ENCODE results near the gene ANKRD23.

Gene ANKRD23

DNA sequence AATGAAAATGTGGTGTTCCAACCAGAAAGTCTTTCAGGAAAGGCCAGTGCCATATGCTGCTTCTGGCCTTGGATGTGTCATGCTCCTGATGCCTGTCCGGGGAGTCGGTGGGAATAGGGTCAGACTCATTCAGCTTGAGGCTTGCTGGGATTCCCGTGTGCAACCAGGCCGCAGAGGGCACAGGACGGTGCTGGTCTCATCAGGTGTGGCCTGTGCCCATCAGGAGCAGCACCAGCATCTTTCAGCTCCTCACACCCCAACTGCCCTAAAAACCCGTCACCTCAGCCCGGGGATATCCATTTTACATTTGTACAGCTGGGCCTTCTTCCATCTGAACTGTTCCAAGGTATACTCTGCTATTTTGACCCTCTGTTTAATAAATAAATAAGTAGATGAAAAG lies 41.1 kb downstream of the ANKRD23 start:
- no peak overlapping the region for H3K14ac ChIP-seq (ENCODE audit: low read length in 2 of 2)
- no peaks in the 10 kb centered on the region for H3K9me3 ChIP-seq (ENCODE audit: control insufficient read depth, low read length)
- DNase-seq = no peak
- H3K36me3 ChIP-seq (ENCODE audit: control insufficient read depth in 1 of 2, insufficient read depth in 2 of 2, low read depth in 1 of 2, low read length in 2 of 2) = peaks cover 13 to 38% of the 10 kb centered on the region in 2 experiments
- no peak overlapping the region for H3K4me2 ChIP-seq (ENCODE audit: low read length, poor library complexity, severe bottlenecking)
- H2BK15ac ChIP-seq (ENCODE audit: low read depth, poor library complexity, severe bottlenecking) = no peak overlapping the region
- H4K91ac ChIP-seq (ENCODE audit: low read length) = no peak overlapping the region
- 91% methylated on average over 5 of the region's 7 CpGs for WGBS
- H3K27ac ChIP-seq (ENCODE audit: low read length, poor library complexity, severe bottlenecking) = no peak overlapping the region
- no peak overlapping the region for H4K8ac ChIP-seq (ENCODE audit: low read length)
- H3K9ac ChIP-seq (ENCODE audit: low read length) = no peak overlapping the region
- no peak overlapping the region for H2BK120ac ChIP-seq (ENCODE audit: low read depth, low read length)
- no peak overlapping the region for H3K4me3 ChIP-seq (ENCODE audit: insufficient read depth in 1 of 2, low read depth in 1 of 2, low read length in 2 of 2)
- no peak overlapping the region for H3K4ac ChIP-seq (ENCODE audit: low read depth in 1 of 2, low read length in 2 of 2)
- no peak overlapping the region for H2AK5ac ChIP-seq (ENCODE audit: low read length, severe bottlenecking)
- H2AFZ ChIP-seq (ENCODE audit: low read depth, low read length) = no peak overlapping the region
- no peaks in the 10 kb centered on the region for H3K27me3 ChIP-seq (ENCODE audit: control insufficient read depth in 1 of 2, insufficient read depth in 1 of 2, low read length in 2 of 2)
- peaks cover 9% of the 10 kb centered on the region for H3K4me1 ChIP-seq (ENCODE audit: control insufficient read depth, insufficient read depth, low read depth, low read length)
- H3K23ac ChIP-seq (ENCODE audit: low read length in 2 of 2) = no peak overlapping the region
- H2BK5ac ChIP-seq (ENCODE audit: low read depth, low read length, poor library complexity, severe bottlenecking) = no peak overlapping the region
- no peak overlapping the region for H2BK12ac ChIP-seq (ENCODE audit: low read length in 2 of 2)
- H3K79me1 ChIP-seq (replicated peaks; ENCODE audit: low read length, poor library complexity, severe bottlenecking) = no peaks in the 10 kb centered on the region
- H3K18ac ChIP-seq (ENCODE audit: low read depth in 1 of 2, low read length in 2 of 2) = no peak overlapping the region

DNA sequence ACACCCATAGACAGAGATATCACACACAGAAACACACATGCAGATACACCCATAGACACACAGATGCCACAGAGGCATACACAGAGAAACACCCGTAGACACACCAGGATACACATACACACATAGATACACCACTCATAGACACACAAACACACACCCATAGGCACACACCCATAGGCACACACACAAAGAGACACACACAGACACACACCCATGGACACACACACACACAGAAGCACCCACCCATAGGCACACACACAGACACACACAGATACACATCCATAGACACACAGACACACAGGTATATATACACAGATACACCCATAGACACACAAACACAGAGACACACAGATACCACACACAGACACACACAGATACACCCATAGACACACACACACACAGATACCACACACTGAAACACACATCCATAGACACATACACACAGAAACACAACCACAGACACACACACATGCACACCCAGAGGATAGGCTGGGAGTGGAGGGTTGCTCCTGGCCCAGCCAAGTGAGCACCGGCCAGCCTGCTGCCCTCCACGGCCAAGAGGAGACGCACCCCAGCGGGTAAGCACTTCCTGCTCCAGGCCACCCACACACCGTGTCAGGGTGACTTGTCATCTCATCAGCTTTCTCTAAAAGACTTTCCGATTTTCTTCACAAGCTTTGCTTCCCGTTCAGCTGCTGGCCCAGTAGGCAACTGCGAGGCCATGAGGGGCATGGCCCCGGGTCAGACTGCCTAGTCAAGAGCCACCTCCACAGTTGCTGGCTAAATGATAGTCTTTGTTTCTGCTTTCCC lies 41.8 kb downstream of the ANKRD23 start:
- no peak overlapping the region for H2BK120ac ChIP-seq (ENCODE audit: low read depth, low read length)
- WGBS = 89% methylated on average over 10 of the region's 10 CpGs
- no peaks in the 10 kb centered on the region for H3K79me1 ChIP-seq (replicated peaks; ENCODE audit: low read length, poor library complexity, severe bottlenecking)
- H3K23ac ChIP-seq (ENCODE audit: low read length in 2 of 2) = no peak overlapping the region
- H2AK5ac ChIP-seq (ENCODE audit: low read length, severe bottlenecking) = no peak overlapping the region
- peaks cover 13 to 42% of the 10 kb centered on the region in 2 experiments for H3K36me3 ChIP-seq (ENCODE audit: control insufficient read depth in 1 of 2, insufficient read depth in 2 of 2, low read depth in 1 of 2, low read length in 2 of 2)
- no peak overlapping the region for H3K4me3 ChIP-seq (ENCODE audit: insufficient read depth in 1 of 2, low read depth in 1 of 2, low read length in 2 of 2)
- H2BK15ac ChIP-seq (ENCODE audit: low read depth, poor library complexity, severe bottlenecking) = no peak overlapping the region
- no peaks in the 10 kb centered on the region for H3K9me3 ChIP-seq (ENCODE audit: control insufficient read depth, low read length)
- no peak overlapping the region for H2AFZ ChIP-seq (ENCODE audit: low read depth, low read length)
- no peak overlapping the region for H2BK12ac ChIP-seq (ENCODE audit: low read length in 2 of 2)
- H3K9ac ChIP-seq (ENCODE audit: low read length) = no peak overlapping the region
- peaks cover 9% of the 10 kb centered on the region for H3K4me1 ChIP-seq (ENCODE audit: control insufficient read depth, insufficient read depth, low read depth, low read length)
- H3K4ac ChIP-seq (ENCODE audit: low read depth in 1 of 2, low read length in 2 of 2) = no peak overlapping the region
- H4K91ac ChIP-seq (ENCODE audit: low read length) = no peak overlapping the region
- H4K8ac ChIP-seq (ENCODE audit: low read length) = no peak overlapping the region
- no peak overlapping the region for H3K18ac ChIP-seq (ENCODE audit: low read depth in 1 of 2, low read length in 2 of 2)
- H2BK5ac ChIP-seq (ENCODE audit: low read depth, low read length, poor library complexity, severe bottlenecking) = no peak overlapping the region
- H3K27me3 ChIP-seq (ENCODE audit: control insufficient read depth in 1 of 2, insufficient read depth in 1 of 2, low read length in 2 of 2) = no peaks in the 10 kb centered on the region
- H3K27ac ChIP-seq (ENCODE audit: low read length, poor library complexity, severe bottlenecking) = no peak overlapping the region
- DNase-seq = no peak
- H3K14ac ChIP-seq (ENCODE audit: low read length in 2 of 2) = no peak overlapping the region
- H3K4me2 ChIP-seq (ENCODE audit: low read length, poor library complexity, severe bottlenecking) = no peak overlapping the region

DNA sequence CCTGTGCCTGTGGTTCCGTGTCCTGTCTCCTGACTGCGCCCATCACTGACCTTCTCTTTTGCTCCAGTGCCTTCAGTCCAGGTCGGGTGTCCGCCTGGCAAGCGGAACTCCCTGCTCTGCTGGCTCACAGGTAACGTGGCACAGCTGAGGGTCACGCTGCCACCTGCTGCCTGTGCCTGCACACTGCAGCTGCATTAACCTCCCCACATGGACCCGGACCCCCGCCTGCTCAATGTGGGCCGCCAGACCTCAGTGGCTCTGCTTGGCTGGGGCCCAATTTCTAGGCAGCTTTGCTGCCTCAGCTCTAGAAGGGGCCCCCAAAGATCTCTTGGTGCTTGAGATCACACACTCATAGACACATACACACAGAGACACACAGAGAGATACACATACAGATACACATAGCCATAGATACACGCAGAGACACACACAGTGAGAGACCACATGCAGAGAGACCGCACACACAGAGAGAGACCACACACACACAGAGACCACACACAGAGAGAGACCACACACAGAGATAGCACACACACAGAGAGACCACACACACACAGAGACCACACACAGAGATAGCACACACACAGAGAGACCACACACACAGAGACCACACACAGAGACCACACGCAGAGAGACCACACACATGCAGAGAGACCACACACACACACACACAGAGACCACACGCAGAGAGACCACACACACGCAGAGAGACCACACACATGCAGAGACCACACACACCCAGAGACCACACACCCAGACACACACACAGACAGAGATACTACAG lies 42.6 kb downstream of the ANKRD23 start:
- H2BK12ac ChIP-seq (ENCODE audit: low read length in 2 of 2) = no peak overlapping the region
- peaks cover 13 to 42% of the 10 kb centered on the region in 2 experiments for H3K36me3 ChIP-seq (ENCODE audit: control insufficient read depth in 1 of 2, insufficient read depth in 2 of 2, low read depth in 1 of 2, low read length in 2 of 2)
- H3K18ac ChIP-seq (ENCODE audit: low read depth in 1 of 2, low read length in 2 of 2) = no peak overlapping the region
- H3K23ac ChIP-seq (ENCODE audit: low read length in 2 of 2) = no peak overlapping the region
- H2BK5ac ChIP-seq (ENCODE audit: low read depth, low read length, poor library complexity, severe bottlenecking) = no peak overlapping the region
- H2AK5ac ChIP-seq (ENCODE audit: low read length, severe bottlenecking) = no peak overlapping the region
- no peak overlapping the region for H3K14ac ChIP-seq (ENCODE audit: low read length in 2 of 2)
- H2AFZ ChIP-seq (ENCODE audit: low read depth, low read length) = no peak overlapping the region
- H2BK120ac ChIP-seq (ENCODE audit: low read depth, low read length) = no peak overlapping the region
- WGBS = 69% methylated on average over 15 of the region's 15 CpGs
- no peak overlapping the region for H3K9ac ChIP-seq (ENCODE audit: low read length)
- H4K8ac ChIP-seq (ENCODE audit: low read length) = peak overlapping the region; percentile 45
- no peak overlapping the region for H3K4ac ChIP-seq (ENCODE audit: low read depth in 1 of 2, low read length in 2 of 2)
- H4K91ac ChIP-seq (ENCODE audit: low read length) = peak overlapping the region; percentile 43
- no peaks in the 10 kb centered on the region for H3K27me3 ChIP-seq (ENCODE audit: control insufficient read depth in 1 of 2, insufficient read depth in 1 of 2, low read length in 2 of 2)
- no peaks in the 10 kb centered on the region for H3K9me3 ChIP-seq (ENCODE audit: control insufficient read depth, low read length)
- H3K79me1 ChIP-seq (replicated peaks; ENCODE audit: low read length, poor library complexity, severe bottlenecking) = no peaks in the 10 kb centered on the region
- H3K27ac ChIP-seq (ENCODE audit: low read length, poor library complexity, severe bottlenecking) = no peak overlapping the region
- no peak overlapping the region for H3K4me2 ChIP-seq (ENCODE audit: low read length, poor library complexity, severe bottlenecking)
- peaks cover 7% of the 10 kb centered on the region for H3K4me1 ChIP-seq (ENCODE audit: control insufficient read depth, insufficient read depth, low read depth, low read length)
- H3K4me3 ChIP-seq (ENCODE audit: insufficient read depth in 1 of 2, low read depth in 1 of 2, low read length in 2 of 2) = no peak overlapping the region
- no peak overlapping the region for H2BK15ac ChIP-seq (ENCODE audit: low read depth, poor library complexity, severe bottlenecking)
- DNase-seq = peak; percentile 42
